ENCODE data around the gene PEAK1. TPM values are rescaled to one million over a fixed set of nuclear protein-coding genes. Genes with fewer than 3 reads are reported as not detected.

PEAK1 gene
- total and polyA plus RNA-seq, 2 donors (not counting 3 experiments of a cell fraction or from before 2014, with no cell fraction given): 17.9 to 91.9 TPM

DNA sequence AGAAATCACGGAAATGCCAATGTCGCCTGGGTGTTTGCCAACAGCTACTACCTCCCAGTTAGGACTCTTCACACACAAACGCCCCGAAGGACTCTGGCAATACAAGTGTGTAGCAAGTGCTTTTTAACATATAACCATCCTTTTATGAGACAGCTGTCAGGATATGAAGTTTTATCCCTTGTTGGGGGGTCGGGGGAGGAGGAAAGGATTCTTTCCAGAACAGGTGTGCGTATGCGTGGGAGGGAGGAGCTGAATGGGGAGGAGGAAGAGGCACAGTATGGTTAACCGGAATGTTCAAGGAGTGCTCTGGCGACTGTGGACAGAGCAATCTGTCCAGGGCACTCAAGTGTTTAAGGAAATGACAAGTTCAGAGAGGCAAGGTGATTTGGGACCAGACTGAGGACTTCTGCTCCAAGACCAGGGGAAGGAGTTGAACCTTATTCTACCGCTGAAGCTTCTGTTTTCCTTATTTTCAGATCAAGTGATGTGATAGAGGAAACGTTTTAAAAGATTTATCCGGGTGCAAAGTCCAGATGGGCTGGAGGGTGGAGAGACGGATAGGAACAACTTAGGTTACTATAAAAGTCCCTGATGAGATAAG lies 350.3 kb downstream of the PEAK1 start:
- peak overlapping the region; percentile 53 to 98 (median 90) for H3K4me3 ChIP-seq (replicated peaks in 1 of 3; ENCODE audit: insufficient read depth in 1 of 3, low read depth in 1 of 3, low read length in 3 of 3)
- DNase-seq (ENCODE audit: low read depth, low spot score) (peak; percentile 57), FAIRE-seq (peak; percentile 44)
- ChIA-PET POLR2A (no interaction called here), CTCF (interaction anchor here (1.2 to 2.5 kb wide), 3 partner anchors 9 to 474 kb away, joined by 4 to 10 read pairs (median 8); no protein-coding TSS in a partner anchor)
- intact Hi-C loops (cut with micrococcal nuclease) (loop anchor here (2.0 kb wide), 1 partner anchor 35 kb away; no protein-coding TSS in a partner anchor), dilution Hi-C loops (cut with MboI; ENCODE audit: extremely low pct_ligation_motif_present, low sequenced_read_pairs) (no loop called here)
- no peak for TF ChIP-seq MYC (IDR thresholded peaks at IDR 0.05; ENCODE audit: low read depth, low read length)
- no peak for TF ChIP-seq JUN (IDR thresholded peaks at IDR 0.05; ENCODE audit: borderline replicate concordance, insufficient read depth, insufficient read length, low read depth)
- TF ChIP-seq, protein P1, sequence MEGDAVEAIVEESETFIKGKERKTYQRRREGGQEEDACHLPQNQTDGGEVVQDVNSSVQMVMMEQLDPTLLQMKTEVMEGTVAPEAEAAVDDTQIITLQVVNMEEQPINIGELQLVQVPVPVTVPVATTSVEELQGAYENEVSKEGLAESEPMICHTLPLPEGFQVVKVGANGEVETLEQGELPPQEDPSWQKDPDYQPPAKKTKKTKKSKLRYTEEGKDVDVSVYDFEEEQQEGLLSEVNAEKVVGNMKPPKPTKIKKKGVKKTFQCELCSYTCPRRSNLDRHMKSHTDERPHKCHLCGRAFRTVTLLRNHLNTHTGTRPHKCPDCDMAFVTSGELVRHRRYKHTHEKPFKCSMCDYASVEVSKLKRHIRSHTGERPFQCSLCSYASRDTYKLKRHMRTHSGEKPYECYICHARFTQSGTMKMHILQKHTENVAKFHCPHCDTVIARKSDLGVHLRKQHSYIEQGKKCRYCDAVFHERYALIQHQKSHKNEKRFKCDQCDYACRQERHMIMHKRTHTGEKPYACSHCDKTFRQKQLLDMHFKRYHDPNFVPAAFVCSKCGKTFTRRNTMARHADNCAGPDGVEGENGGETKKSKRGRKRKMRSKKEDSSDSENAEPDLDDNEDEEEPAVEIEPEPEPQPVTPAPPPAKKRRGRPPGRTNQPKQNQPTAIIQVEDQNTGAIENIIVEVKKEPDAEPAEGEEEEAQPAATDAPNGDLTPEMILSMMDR (IDR thresholded peaks at IDR 0.05; ENCODE audit: extremely low read depth in 1 of 2, insufficient read depth in 1 of 2, low read depth in 1 of 2, low read length in 2 of 2): no peak
- TF ChIP-seq, protein P2, sequence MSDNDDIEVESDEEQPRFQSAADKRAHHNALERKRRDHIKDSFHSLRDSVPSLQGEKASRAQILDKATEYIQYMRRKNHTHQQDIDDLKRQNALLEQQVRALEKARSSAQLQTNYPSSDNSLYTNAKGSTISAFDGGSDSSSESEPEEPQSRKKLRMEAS (IDR thresholded peaks at IDR 0.05; ENCODE audit: insufficient read depth, insufficient read length): no peak
- no peak for TF ChIP-seq POLR2A (IDR thresholded peaks at IDR 0.05; ENCODE audit: low read depth, low read length)
- TF ChIP-seq POLR2AphosphoS5 (IDR thresholded peaks at IDR 0.05; ENCODE audit: insufficient read depth, low read depth, low read length): no peak
- TF ChIP-seq FOS (IDR thresholded peaks at IDR 0.05; ENCODE audit: borderline replicate concordance, insufficient read depth, low read length): no peak
- TF ChIP-seq GATA2 (IDR thresholded peaks at IDR 0.05; ENCODE audit: insufficient read depth, insufficient read length, low read depth, low read length): no peak
- no peak for TF ChIP-seq EZH2 (IDR thresholded peaks at IDR 0.05; ENCODE audit: borderline replicate concordance, low read depth, low read length, severe bottlenecking)
- H3K79me2 ChIP-seq (ENCODE audit: control insufficient read depth, insufficient read depth, low read length): peaks cover 51% of the 10 kb centered on the region
- peak overlapping the region; percentile 95 for H3K9ac ChIP-seq (replicated peaks; ENCODE audit: extremely low read depth, insufficient read depth, low read length)
- TSS peak; percentile 33 for BruUV-seq (replicated peaks)
- no peaks in the 10 kb centered on the region for H3K36me3 ChIP-seq (ENCODE audit: control insufficient read depth in 2 of 2, extremely low read depth in 1 of 2, insufficient read depth in 2 of 2, low read length in 2 of 2)
- H3K4me1 ChIP-seq (ENCODE audit: control insufficient read depth, extremely low read depth, insufficient read depth, low read length): peaks cover 44% of the 10 kb centered on the region
- H3K9me3 ChIP-seq (replicated peaks; ENCODE audit: control insufficient read depth, insufficient read depth, low read length): no peaks in the 10 kb centered on the region
- no peak overlapping the region for H2AFZ ChIP-seq (ENCODE audit: low read depth, low read length)
- peaks cover 3 to 4% of the 10 kb centered on the region in 2 experiments for H3K27me3 ChIP-seq (ENCODE audit: control insufficient read depth in 2 of 2, insufficient read depth in 2 of 2, low read length in 2 of 2)
- no peaks in the 10 kb centered on the region for H3K9me1 ChIP-seq (replicated peaks; ENCODE audit: control insufficient read depth, extremely low read depth, insufficient read depth, low read length)
- no peaks in the 10 kb centered on the region for H4K20me1 ChIP-seq (replicated peaks; ENCODE audit: control insufficient read depth, extremely low read depth, insufficient read depth, low read length)
- H3K27ac ChIP-seq (ENCODE audit: insufficient read depth, low read depth, low read length): peak overlapping the region; percentile 81
- peak overlapping the region; percentile 98 for H3K4me2 ChIP-seq (ENCODE audit: insufficient read depth, low read length)
